Pancreas (tissue), 10 donors: Measurements from ENCODE around the gene PTGER2. TPM values are rescaled to one million over a fixed set of nuclear protein-coding genes. Genes with fewer than 3 reads are reported as not detected.

Source experiments
- ATAC-seq, 4 donors: fragments of 200-7000 bp; cut with Tn5 transposase; one replicate each; pipeline versions ENCODE4 v1.8.0 to v1.9.1; 2020; ENCODE audit warnings: mild to moderate bottlenecking in 4 of 4, moderate library complexity in 4 of 4
- DNase-seq, 6 donors: peaks; one replicate each; pipeline ENCODE4 v3.0.0-alpha.2; 2020
- FAIRE-seq: peaks from 2 replicates; lab custom pipeline; 2012; peaks lifted over from hg19 to GRCh38; lab: Jason Lieb, UNC
- H3K27ac ChIP-seq, 4 donors: fragments of 200-600 bp; sonication (generic); 1 replicate in 3 of 4; 2 replicates in 1 of 4; pipeline versions ENCODE4 v1.5.0 to v1.8.0; 2020
- H3K27me3 ChIP-seq, 4 donors: fragments of 200-600 bp; one replicate each; pipeline ENCODE4 v1.8.0; 2021
- H3K36me3 ChIP-seq, 3 donors: fragments of 200-600 bp; sonication (generic) in 1 of 3; one replicate each; pipeline versions ENCODE4 v1.5.0 to v1.8.0; 2020 to 2021
- H3K4me1 ChIP-seq, 3 donors: fragments of 200-600 bp; one replicate each; pipeline ENCODE4 v1.8.0; 2021
- H3K4me3 ChIP-seq, 4 donors: fragments of 200-600 bp; sonication (generic) in 2 of 4; one replicate each; pipeline versions ENCODE4 v1.5.0 to v1.8.0; 2020 to 2021
- H3K9me3 ChIP-seq, 4 donors: fragments of 200-600 bp; one replicate each; pipeline ENCODE4 v1.8.0; 2021
- CTCF ChIP-seq, 4 donors: fragments of 200-600 bp; sonication (generic) in 3 of 4; IDR thresholded peaks; one replicate each; pipeline versions ENCODE4 v1.5.0 to v1.8.0; 2021; ENCODE audit warnings: antibody characterized with exemption in 4 of 4
- WGBS, 2 donors: extraction: QIAGEN DNeasy Blood & Tissue Kit; methylation state at CpG; one replicate each; pipeline ENCODE4 v1.1.7; 2013; 5-methylcytosine and 5-hydroxymethylcytosine counted together
- intact Hi-C, 3 donors: fragments of 100-400 bp; cut with DNase I; formaldehyde crosslinking; loops; one replicate each; pipeline versions ENCODE4 v1.11.1 to v1.14.2; 2022
- polyA plus RNA-seq, 2 donors: library from polyadenylated mRNA; stranded (reverse); fragments of 200-250 nt; gene quantifications; one replicate each; pipeline ENCODE4 v1.2.3, GENCODE V29; 2013
- total RNA-seq, 6 donors: library from RNA; stranded (reverse); fragmentation: NEBNext Ultra II Directional in 4 of 6; extraction: Animal tissue kit (Norgen Biotek cat#: 25700) in 4 of 6; gene quantifications; one replicate each; pipeline versions ENCODE4 v1.2.1 to v1.2.4, GENCODE V29; 2021 to 2023
- donor health status: healthy with polysubstance abuse.
- donor health status: DM: no; HTN: no; CAD: no; lungs with moderate emphysema.
- donor health status: DM: no; HTN: no; CAD: no.
- donor health status: control.
- donor health status: control.
- donor health status: Bipolar disorder and iron deficiency.
- donor health status: DM: yes; HTN: yes; CAD: no.
- donor health status: DM: no; HTN: no; CAD: no.
- donor health status: DM: no; HTN: no; CAD: no.
- donor health status: DM: yes; HTN: yes; CAD: no.

The PTGER2 gene
- total and polyA plus RNA-seq, 8 donors: 0.23 to 2.0 (median 0.43) TPM; not detected in 2

- Histone ChIP-seq H3K4me1 (no peaks in the 10 kb centered on the region), H3K27me3 (peaks cover 0 to 2% (median 0%) of the 10 kb centered on the region in 4 donors), H3K4me3 (no peak overlapping the region), H3K9me3 (no peaks in the 10 kb centered on the region), H3K36me3 (no peaks in the 10 kb centered on the region), H3K27ac (no peak overlapping the region)
- FAIRE-seq (no peak), ATAC-seq (no peak), DNase-seq (no peak)
- TF ChIP-seq CTCF (IDR thresholded peaks at IDR 0.05): no peak
- WGBS, 2 donors: 65 to 68% methylated on average over 3 of the region's 3 CpGs
- intact Hi-C loops: loop anchor here in 1 of 3 donors (10.0 kb wide), 1 partner anchor 145 kb away; no protein-coding TSS in a partner anchor
These were observed 5.8 kb downstream of the PTGER2 start for GRCh38 chr14:52319919-52320318.

- no peak for TF ChIP-seq CTCF (IDR thresholded peaks at IDR 0.05)
- Histone ChIP-seq H3K27ac (no peak overlapping the region), H3K27me3 (no peaks in the 10 kb centered on the region), H3K4me3 (no peak overlapping the region), H3K36me3 (no peaks in the 10 kb centered on the region), H3K4me1 (no peaks in the 10 kb centered on the region), H3K9me3 (no peaks in the 10 kb centered on the region)
- ATAC-seq (peak in 2 of 4 donors; percentile 63 to 67), DNase-seq (no peak), FAIRE-seq (no peak)
- 56 to 68% methylated on average over 3 of the region's 3 CpGs for WGBS, 2 donors
- intact Hi-C loops: no loop called here
These were observed 11.0 kb downstream of the PTGER2 start for GRCh38 chr14:52325126-52325525.

GRCh38 chr14:52325630-52326029 is 11.5 kb downstream of the PTGER2 start:
- Histone ChIP-seq H3K36me3 (no peaks in the 10 kb centered on the region), H3K4me3 (no peak overlapping the region), H3K27ac (no peak overlapping the region), H3K9me3 (no peaks in the 10 kb centered on the region), H3K27me3 (no peaks in the 10 kb centered on the region), H3K4me1 (no peaks in the 10 kb centered on the region)
- FAIRE-seq: no peak
- DNase-seq: no peak
- intact Hi-C loops: no loop called here
- WGBS, 2 donors: 85 to 88% methylated on average over 3 of the region's 3 CpGs
- TF ChIP-seq CTCF (IDR thresholded peaks at IDR 0.05): no peak
- ATAC-seq: no peak

- intact Hi-C loops: no loop called here
- no peak for TF ChIP-seq CTCF (IDR thresholded peaks at IDR 0.05)
- FAIRE-seq (no peak), DNase-seq (no peak), ATAC-seq (peak in 1 of 4 donors; percentile 14)
- 49 to 60% methylated on average over 4 of the region's 4 CpGs for WGBS, 2 donors
- Histone ChIP-seq H3K9me3 (no peaks in the 10 kb centered on the region), H3K4me3 (no peak overlapping the region), H3K27me3 (no peaks in the 10 kb centered on the region), H3K36me3 (no peaks in the 10 kb centered on the region), H3K4me1 (no peaks in the 10 kb centered on the region), H3K27ac (no peak overlapping the region)
These were observed 13.5 kb downstream of the PTGER2 start for GRCh38 chr14:52327374-52328226.

GRCh38 chr14:52328276-52328675 is 14.2 kb downstream of the PTGER2 start:
- H3K9me3 ChIP-seq: no peaks in the 10 kb centered on the region
- no peak for DNase-seq
- intact Hi-C loops: no loop called here
- no peak overlapping the region for H3K4me3 ChIP-seq
- no peak for TF ChIP-seq CTCF (IDR thresholded peaks at IDR 0.05)
- H3K4me1 ChIP-seq: no peaks in the 10 kb centered on the region
- no peak for ATAC-seq
- H3K27ac ChIP-seq: no peak overlapping the region
- H3K36me3 ChIP-seq: no peaks in the 10 kb centered on the region
- no peak for FAIRE-seq
- no peaks in the 10 kb centered on the region for H3K27me3 ChIP-seq
